HG02884 (cell line): ENCODE measurements around the gene EFEMP1.

ENCODE experiments used
- ATAC-seq: cut with Tn5 transposase; IDR thresholded peaks from one replicate; pipeline ENCODE4 v1.9.1; 2021; ENCODE audit warnings: mild to moderate bottlenecking, moderate library complexity; ENCODE audit not compliant: unreplicated experiment

EFEMP1 gene

DNA sequence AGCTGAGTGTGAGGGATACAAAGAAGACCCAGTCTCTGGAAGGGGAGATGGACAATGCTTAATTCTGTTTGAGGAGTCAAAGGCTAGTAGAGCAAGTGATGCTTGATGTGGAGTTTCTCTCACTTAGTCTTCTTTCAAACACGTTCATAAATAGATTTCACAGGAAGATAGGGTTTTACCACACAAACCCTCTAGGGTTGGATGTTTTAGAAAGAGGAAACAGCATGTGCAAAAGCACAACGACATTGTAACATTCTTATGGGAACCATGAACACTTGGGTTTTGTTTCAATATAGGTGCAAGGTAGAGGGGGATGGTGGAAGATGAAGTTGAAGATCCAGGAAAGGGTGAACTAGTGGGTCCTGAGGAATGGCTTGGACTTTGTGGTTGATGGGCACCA lies 10.8 kb upstream of the EFEMP1 start:
- no peak for ATAC-seq

- ATAC-seq = peak; percentile 65
Measured at GRCh38 chr2:55932843-55933242, 9.3 kb upstream of the EFEMP1 start.

DNA sequence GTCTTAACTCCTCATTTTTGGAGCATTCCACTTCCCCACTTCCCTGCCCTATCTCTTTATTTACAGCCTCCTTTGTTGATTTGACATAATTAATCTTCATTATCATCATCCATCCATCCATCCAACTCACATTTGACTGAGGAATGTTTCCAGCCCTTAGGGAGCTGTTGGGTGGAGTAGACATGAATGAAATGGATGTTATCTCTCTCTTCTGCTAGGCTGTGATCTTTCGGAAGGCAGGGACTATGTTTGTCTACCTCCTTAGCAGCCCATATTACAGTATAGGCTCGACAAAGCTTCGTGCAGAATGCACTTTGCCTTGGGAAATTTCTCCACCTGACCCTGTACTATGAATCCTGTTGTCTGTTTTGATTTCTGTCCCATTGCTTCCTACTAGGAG lies 7.7 kb upstream of the EFEMP1 start:
- no peak for ATAC-seq

DNA sequence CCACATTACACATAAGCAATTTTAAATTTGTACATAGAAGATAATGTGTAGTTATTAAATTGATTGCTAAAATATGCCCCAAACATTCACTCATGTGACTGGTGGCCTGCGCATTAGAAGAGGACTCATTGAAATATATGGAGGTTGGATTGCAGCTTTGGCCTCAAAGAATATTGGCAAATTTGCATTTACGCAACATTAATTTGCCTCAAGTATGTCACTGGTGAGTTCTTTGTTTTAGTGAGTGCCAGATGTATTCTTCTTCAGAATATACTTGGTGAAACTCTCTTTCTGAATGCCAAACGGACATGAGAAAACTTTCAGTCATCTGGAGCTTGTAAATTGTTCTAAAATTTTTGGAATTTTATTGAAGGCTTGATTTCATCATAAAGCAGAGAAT lies 5.9 kb upstream of the EFEMP1 start:
- no peak for ATAC-seq

- ATAC-seq = no peak
Measured at GRCh38 chr2:55926974-55927373, 3.4 kb upstream of the EFEMP1 start.

- ATAC-seq = no peak
Measured at GRCh38 chr2:55926246-55926645, 2.7 kb upstream of the EFEMP1 start.

DNA sequence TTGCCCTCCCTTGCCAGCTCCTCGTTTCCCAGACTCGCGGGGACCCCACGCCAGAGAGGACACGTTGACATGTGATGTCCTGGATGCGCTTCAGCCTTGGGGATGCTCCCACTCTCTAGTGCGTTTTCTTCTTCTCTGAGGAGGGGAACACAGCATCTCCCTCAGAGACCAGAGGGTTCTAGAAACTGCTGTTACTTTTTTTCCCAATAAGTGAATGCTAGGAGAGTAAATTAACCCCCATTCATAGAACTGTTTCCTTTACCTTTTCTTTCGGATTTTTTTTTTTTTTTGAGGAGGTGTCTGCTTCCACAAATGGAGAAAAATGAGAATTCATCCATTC lies 370 bp upstream of the EFEMP1 start:
- ATAC-seq = no peak

GRCh38 chr2:55922291-55922907 lies 1.2 kb downstream of the EFEMP1 start:
- ATAC-seq = no peak

GRCh38 chr2:55919574-55919973 lies 4.0 kb downstream of the EFEMP1 start:
- ATAC-seq = no peak

- ATAC-seq = no peak
Measured at GRCh38 chr2:55918856-55919255, 4.7 kb downstream of the EFEMP1 start.

DNA sequence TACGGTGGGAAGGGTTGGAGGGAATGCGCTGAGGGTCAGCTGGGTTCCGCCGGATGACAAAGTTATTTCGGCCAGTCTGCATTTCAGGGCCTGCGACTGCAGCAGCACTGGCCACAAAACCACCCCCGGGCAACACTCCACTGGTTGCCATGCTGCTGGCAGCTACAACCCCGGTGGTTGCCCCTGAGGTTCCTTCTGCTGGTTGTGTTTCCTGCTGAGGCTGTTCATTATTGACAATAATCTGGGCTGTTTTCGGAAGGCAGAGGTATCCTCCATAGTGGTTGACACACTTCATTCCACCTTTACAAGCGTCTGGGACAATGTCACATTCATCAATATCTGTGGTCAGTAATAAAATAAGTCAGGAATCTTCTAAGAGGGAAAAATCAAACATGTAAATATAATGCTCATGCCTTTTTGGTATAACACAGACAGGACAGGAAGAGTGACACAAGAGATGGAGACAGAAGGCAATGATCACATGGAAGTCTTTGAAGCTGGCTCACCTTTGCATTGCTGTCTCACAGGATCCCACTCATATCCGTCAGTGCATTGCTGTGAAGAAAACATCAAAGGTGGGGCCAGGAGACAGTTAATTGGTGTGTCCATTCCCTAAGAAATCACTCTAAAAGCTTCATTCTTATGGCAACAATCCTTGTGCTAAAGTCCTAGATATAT lies 5.7 kb downstream of the EFEMP1 start:
- no peak for ATAC-seq

DNA sequence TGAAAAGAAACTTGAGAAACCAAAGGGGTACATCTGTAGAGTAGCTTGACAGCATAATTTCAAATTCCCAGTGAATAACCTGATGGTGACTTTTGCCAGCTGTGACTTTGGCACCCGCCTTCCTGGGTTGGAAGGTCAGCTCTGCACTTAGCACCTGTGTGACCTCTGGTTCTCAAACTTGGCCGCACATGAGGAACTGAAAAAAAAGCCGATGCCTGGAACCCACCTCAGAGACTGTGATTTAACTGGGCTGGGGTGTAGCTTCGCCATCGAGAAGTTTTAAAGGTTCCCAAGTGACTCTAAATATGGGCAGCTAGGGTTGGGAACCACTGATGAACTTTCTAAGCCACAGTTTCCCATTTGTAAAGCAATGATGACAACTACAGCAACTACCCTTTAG lies 6.5 kb downstream of the EFEMP1 start:
- ATAC-seq = no peak

- no peak for ATAC-seq
Measured at GRCh38 chr2:55916473-55917049, 7.0 kb downstream of the EFEMP1 start.

GRCh38 chr2:55914786-55915185 lies 8.8 kb downstream of the EFEMP1 start:
- ATAC-seq = no peak

DNA sequence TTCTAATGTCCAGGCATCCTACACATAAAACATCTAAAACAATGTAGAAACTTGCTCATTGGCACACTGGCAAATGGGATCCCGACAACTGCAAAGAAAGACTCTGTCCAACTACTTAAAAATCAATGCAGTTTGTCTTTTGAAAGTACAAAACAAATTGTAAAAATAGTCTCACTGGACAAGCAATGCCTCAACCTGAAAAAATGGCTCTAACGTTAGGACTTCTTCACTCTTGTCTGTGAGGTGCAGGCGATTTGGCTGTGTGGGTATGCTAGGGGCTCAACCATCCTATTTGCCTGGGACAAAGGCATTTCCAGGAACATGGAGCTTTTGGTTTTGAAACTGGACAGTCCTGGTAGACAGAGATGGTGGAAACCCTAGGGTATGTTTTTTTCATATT lies 10.7 kb downstream of the EFEMP1 start:
- no peak for ATAC-seq

DNA sequence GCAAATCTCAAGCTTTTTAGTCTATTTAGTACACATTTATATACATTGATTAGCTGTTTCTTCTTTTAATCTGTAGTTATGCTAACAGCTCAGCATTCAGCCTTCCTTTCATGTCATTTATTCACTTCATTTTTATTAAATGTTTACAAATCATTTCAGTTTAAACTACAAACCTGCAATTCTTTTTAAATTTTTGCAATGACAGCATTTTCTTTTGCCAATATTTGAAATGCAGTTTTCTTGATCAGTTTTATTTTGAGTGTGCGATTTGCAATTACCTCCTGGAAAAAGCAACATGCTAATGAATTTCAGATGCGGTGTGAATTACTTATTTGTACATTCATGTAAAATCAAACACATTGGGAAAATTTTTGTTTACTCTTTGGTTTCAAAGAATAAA lies 13.5 kb downstream of the EFEMP1 start:
- no peak for ATAC-seq

DNA sequence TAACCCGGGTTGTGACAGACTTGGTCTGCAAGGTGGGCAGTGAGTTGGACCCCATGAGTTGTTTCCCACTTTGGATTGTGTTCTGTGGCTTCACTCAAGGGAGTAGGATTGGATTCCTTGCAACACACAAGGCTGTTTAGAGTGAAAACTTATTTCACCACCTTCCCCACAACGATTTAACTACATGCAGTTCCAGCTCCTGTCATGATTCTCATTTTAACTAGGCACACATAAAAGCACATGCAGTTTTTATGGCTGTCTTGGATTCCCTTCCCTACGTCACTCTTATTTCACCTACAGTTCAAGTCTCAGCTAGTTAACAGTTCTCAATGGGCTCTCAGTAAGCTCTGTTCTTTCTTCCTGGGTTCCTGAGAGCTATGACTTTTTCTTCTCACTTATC lies 15.9 kb downstream of the EFEMP1 start:
- no peak for ATAC-seq

GRCh38 chr2:55906993-55907392 lies 16.6 kb downstream of the EFEMP1 start:
- ATAC-seq = no peak

DNA sequence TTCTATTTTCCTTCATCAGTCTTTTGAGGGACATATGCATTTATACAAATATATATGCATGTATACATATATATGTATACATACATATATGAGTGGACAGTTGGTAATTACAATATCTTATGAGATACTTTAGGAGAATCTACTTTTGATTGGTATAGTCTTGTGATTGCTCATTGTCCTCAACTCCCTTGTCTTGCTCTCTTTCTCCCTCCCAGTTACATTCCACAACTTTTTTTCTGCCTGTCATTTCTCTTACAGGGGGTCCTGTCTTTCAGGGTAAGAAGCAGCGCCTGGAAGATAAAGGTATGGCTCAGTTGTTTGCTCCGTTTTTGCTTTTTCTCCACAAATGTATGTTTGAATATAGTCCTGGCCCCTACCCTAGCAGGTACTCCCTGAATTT lies 19.9 kb downstream of the EFEMP1 start:
- ATAC-seq = no peak

GRCh38 chr2:55902971-55903370 lies 20.6 kb downstream of the EFEMP1 start:
- no peak for ATAC-seq

- ATAC-seq = no peak
Measured at GRCh38 chr2:55902429-55902828, 21.2 kb downstream of the EFEMP1 start.

DNA sequence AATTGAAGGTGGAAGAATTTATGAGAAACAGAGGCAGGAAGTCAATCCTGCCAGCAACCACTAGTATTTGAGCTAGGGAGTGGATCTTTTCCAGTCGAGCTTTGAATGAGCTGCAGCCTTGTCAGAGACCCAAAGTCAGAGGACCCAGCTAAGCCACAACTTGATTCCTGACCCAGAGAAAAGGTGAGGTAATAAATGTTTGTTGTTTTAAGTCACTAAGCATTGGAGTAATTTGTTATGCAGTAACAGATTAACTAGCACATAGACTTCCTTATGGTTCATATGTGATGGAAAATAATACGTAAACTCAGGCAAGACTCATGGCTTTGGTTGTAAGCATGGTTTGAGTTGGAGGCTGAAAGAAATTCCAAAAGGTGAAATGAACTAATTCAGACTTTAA lies 21.6 kb downstream of the EFEMP1 start:
- no peak for ATAC-seq

DNA sequence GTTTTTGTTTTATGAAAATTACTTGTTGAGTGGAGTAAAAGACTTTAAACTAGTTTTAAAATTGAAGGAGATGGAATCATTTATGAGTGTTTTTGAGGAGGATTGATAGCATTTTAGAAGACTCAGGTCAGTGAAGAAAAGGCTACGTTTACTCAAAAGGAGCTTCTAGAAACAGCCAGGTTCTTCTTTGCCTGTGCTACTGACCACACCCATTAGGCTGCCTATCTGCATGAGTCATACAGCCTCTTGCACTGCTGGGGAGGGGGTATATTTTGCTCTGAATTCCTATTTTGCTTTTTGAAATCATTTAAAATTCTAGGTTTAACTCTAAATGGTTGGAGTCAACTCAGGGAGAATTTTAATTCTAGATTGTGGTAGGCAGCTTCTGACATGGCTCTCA lies 22.3 kb downstream of the EFEMP1 start:
- no peak for ATAC-seq
